ENCODE measurements around the gene MARK2.

Gene MARK2

DNA sequence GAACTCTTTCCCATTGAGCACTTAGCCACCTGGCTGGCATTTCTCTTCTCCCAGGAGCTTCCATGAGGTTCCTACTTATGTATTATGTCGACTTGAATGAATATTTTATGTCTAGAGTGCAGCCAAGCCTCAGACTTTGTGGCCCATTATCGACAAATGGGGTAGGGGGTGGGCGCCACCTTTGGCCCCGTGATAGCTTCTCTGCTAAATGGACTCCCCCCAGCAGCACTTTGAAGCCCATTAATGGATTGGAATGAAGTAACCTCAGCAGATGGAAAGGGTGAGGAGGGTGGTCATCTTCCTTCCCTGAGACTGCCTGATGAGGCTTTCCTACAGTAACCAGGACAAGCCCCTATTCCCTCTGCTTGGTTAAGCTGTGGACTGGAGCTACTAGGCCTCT, 5.9 kb downstream of the MARK2 start:
- Histone ChIP-seq H3K27me3 (ENCODE audit: insufficient read depth, low read depth, severe bottlenecking) (no peaks in the 10 kb centered on the region), H3K36me3 (peaks cover 31% of the 10 kb centered on the region), H3K27ac (no peak overlapping the region), H3K4me3 (ENCODE audit: low read depth, low read length) (no peak overlapping the region), H3K9me3 (ENCODE audit: severe bottlenecking) (no peaks in the 10 kb centered on the region)
- TF ChIP-seq, protein P1, sequence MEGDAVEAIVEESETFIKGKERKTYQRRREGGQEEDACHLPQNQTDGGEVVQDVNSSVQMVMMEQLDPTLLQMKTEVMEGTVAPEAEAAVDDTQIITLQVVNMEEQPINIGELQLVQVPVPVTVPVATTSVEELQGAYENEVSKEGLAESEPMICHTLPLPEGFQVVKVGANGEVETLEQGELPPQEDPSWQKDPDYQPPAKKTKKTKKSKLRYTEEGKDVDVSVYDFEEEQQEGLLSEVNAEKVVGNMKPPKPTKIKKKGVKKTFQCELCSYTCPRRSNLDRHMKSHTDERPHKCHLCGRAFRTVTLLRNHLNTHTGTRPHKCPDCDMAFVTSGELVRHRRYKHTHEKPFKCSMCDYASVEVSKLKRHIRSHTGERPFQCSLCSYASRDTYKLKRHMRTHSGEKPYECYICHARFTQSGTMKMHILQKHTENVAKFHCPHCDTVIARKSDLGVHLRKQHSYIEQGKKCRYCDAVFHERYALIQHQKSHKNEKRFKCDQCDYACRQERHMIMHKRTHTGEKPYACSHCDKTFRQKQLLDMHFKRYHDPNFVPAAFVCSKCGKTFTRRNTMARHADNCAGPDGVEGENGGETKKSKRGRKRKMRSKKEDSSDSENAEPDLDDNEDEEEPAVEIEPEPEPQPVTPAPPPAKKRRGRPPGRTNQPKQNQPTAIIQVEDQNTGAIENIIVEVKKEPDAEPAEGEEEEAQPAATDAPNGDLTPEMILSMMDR (IDR thresholded peaks at IDR 0.05; ENCODE audit: low read depth, low read length): no peak
- DNase-seq: no peak

DNA sequence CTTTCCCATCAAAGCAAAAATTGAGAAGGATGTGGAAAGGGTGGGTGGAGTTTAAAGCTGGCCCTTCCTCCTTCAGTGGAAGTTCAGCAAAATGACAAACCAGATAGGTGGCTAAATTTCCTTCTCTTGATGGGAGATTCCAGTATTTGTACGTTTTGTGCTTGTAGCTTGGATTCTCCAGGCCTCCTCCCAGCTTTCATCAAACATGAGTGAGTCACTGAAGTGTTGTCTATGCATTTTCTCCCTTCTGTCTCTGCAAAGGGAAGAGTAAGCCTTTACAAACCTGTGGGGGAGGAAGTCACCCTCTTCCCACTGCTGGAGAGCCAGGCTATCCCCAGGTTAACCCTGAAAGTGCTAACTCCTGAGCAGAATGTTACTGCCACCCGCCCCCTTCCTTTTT, 6.4 kb downstream of the MARK2 start:
- Histone ChIP-seq H3K9me3 (ENCODE audit: severe bottlenecking) (no peaks in the 10 kb centered on the region), H3K36me3 (peaks cover 31% of the 10 kb centered on the region), H3K27me3 (ENCODE audit: insufficient read depth, low read depth, severe bottlenecking) (no peaks in the 10 kb centered on the region), H3K27ac (no peak overlapping the region), H3K4me3 (ENCODE audit: low read depth, low read length) (no peak overlapping the region)
- TF ChIP-seq, protein P1 (IDR thresholded peaks at IDR 0.05; ENCODE audit: low read depth, low read length): no peak
- DNase-seq: no peak

DNA sequence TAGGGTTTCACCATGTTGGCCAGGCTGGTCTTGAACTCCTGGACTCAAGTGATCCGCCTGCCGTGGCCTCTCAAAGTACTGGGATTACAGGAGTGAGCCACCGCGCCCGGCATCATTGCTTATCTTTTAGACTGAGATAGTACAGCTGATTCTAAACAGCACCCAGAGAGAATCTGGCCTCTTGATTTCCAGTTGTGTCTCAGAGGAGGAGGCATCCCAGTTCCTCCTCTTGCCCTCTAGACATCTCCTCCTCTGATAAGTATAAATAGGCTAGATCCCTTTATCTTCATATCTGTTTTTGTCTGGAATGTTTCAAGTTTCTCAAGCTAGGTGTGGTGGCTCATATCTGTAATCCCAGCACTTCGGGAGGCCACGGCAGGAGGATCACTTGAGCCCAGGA, 7.0 kb downstream of the MARK2 start:
- H3K36me3 ChIP-seq: peaks cover 25% of the 10 kb centered on the region
- H3K4me3 ChIP-seq (ENCODE audit: low read depth, low read length): no peak overlapping the region
- H3K27me3 ChIP-seq (ENCODE audit: insufficient read depth, low read depth, severe bottlenecking): no peaks in the 10 kb centered on the region
- TF ChIP-seq, protein P1 (IDR thresholded peaks at IDR 0.05; ENCODE audit: low read depth, low read length): no peak
- H3K27ac ChIP-seq: no peak overlapping the region
- no peaks in the 10 kb centered on the region for H3K9me3 ChIP-seq (ENCODE audit: severe bottlenecking)
- no peak for DNase-seq

DNA sequence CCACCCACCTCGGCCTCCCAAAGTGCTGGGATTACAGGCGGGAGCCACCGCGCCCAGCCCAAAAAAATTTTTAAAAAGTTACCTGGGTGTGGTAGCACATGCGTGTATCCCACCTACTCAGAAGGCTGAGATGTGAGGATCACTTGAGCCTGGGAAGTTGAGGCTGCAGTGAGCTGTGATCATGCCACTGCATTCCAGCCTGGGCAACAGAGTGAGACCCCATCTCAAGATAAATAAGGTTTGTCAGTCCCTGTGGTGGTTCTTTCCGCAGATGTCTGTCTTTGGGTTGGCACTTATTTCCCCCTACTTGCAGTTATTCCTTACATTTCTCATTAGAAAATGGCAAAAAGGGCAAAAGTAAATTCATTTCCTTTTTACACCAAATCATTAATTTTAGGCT, 8.0 kb downstream of the MARK2 start:
- H3K9me3 ChIP-seq (ENCODE audit: severe bottlenecking): no peaks in the 10 kb centered on the region
- peaks cover 18% of the 10 kb centered on the region for H3K36me3 ChIP-seq
- TF ChIP-seq, protein P1 (IDR thresholded peaks at IDR 0.05; ENCODE audit: low read depth, low read length): no peak
- no peak overlapping the region for H3K27ac ChIP-seq
- H3K4me3 ChIP-seq (ENCODE audit: low read depth, low read length): no peak overlapping the region
- no peak for DNase-seq
- no peaks in the 10 kb centered on the region for H3K27me3 ChIP-seq (ENCODE audit: insufficient read depth, low read depth, severe bottlenecking)

DNA sequence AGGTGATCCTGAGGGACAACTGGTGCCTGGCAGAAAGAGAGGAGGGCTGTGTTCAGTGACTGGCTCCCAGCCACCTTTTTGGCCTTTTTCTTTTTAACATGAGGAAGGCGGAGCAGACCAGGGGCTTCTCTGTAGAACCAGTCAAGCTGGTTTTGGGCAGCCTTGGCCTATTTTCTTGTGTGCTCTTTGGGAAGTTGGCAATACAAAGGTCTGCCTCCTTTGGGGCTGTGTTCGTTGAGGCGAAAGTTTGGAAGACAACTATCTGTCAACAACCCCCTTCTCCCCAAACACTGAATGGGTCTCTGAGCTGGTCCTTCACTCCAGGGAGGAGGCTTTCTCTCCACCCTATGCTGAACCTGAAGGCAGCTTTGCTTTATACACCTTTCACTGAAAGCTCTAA, 8.5 kb downstream of the MARK2 start:
- Histone ChIP-seq H3K4me3 (ENCODE audit: low read depth, low read length) (no peak overlapping the region), H3K27ac (no peak overlapping the region), H3K27me3 (ENCODE audit: insufficient read depth, low read depth, severe bottlenecking) (no peaks in the 10 kb centered on the region)

DNA sequence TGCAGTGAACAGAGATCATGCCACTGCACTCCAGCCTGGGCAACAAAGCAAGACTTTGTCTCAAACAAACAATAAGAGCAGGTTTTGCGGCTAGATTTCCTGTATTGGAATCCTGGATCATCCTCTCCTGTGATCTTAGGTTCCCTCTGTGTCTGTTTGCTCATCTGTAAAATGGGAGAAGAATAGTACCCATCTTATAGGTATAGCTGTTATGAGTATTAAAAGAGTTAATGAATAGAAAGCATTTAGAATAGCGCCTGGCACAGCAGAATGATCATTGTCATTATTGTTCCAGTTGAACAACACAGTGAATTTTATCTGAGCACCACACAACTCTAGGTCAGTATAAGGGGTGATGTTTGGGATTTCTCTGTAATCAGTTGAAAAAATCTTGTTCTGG, 10.8 kb downstream of the MARK2 start:
- Histone ChIP-seq H3K27ac (no peak overlapping the region), H3K27me3 (ENCODE audit: insufficient read depth, low read depth, severe bottlenecking) (no peaks in the 10 kb centered on the region), H3K9me3 (ENCODE audit: severe bottlenecking) (no peaks in the 10 kb centered on the region), H3K36me3 (peaks cover 11% of the 10 kb centered on the region), H3K4me3 (ENCODE audit: low read depth, low read length) (no peak overlapping the region)
- TF ChIP-seq, protein P1 (IDR thresholded peaks at IDR 0.05; ENCODE audit: low read depth, low read length): no peak
- DNase-seq: no peak

More for the DNA sequence above, 8.5 kb downstream of the MARK2 start:
- H3K36me3 ChIP-seq: peaks cover 16% of the 10 kb centered on the region
- no peak for DNase-seq
- no peaks in the 10 kb centered on the region for H3K9me3 ChIP-seq (ENCODE audit: severe bottlenecking)
- TF ChIP-seq, protein P1 (IDR thresholded peaks at IDR 0.05; ENCODE audit: low read depth, low read length): no peak
